ENCODE data around the gene PAGE1.
"Not testable (repeated sequence)": the region's sequence is repeated elsewhere in the genome, so short reads cannot be mapped to it uniquely, and the experiment has no call there.

Gene PAGE1

GRCh38 chrX:49695276-49696180, at the start of gene PAGE1:
Gene PAGE1 (minus strand): TSS chrX:49695984. CDS start chrX:49694770, 1,214 bp downstream.
- no peak for DNase-seq

GRCh38 chrX:49741501-49741900, 45.7 kb upstream of the PAGE1 start:
- DNase-seq = not testable (repeated sequence)

- no peak for DNase-seq
Observed at GRCh38 chrX:49727847-49728246, 32.1 kb upstream of the PAGE1 start.

GRCh38 chrX:49726966-49727365, 31.2 kb upstream of the PAGE1 start:
- no peak for DNase-seq

- no peak for DNase-seq
Observed at GRCh38 chrX:49725923-49726904, 30.4 kb upstream of the PAGE1 start.

- no peak for DNase-seq
Observed at GRCh38 chrX:49725401-49725800, 29.6 kb upstream of the PAGE1 start.

- not testable (repeated sequence) for DNase-seq
Observed at GRCh38 chrX:49720106-49720505, 24.3 kb upstream of the PAGE1 start.

GRCh38 chrX:49712577-49712976, 16.8 kb upstream of the PAGE1 start:
- DNase-seq = no peak

GRCh38 chrX:49710744-49711319, 15.0 kb upstream of the PAGE1 start:
- no peak for DNase-seq

GRCh38 chrX:49704691-49705404, 9.1 kb upstream of the PAGE1 start:
- DNase-seq = no peak

GRCh38 chrX:49701933-49702332, 6.1 kb upstream of the PAGE1 start:
- no peak for DNase-seq

- no peak for DNase-seq
Observed at GRCh38 chrX:49701323-49701722, 5.5 kb upstream of the PAGE1 start.

GRCh38 chrX:49675075-49675719, 20.6 kb downstream of the PAGE1 start:
- no peak for DNase-seq

GRCh38 chrX:49673394-49673793, 22.4 kb downstream of the PAGE1 start:
- DNase-seq = no peak

- DNase-seq = no peak
Observed at GRCh38 chrX:49664824-49665223, 31.0 kb downstream of the PAGE1 start.

- DNase-seq = no peak
Observed at GRCh38 chrX:49661881-49662280, 33.9 kb downstream of the PAGE1 start.

- no peak for DNase-seq
Observed at GRCh38 chrX:49659771-49660170, 36.0 kb downstream of the PAGE1 start.

- no peak for DNase-seq
Observed at GRCh38 chrX:49656533-49656932, 39.3 kb downstream of the PAGE1 start.

- no peak for DNase-seq
Observed at GRCh38 chrX:49644991-49645637, 50.7 kb downstream of the PAGE1 start.
